ENCODE results near the gene MBNL2.

The MBNL2 gene

GRCh38 chr13:97379386-97379785 lies 157.3 kb downstream of the MBNL2 start:
- Histone ChIP-seq H3K36me3 (ENCODE audit: insufficient read depth) (no peaks in the 10 kb centered on the region), H3K9ac (no peak overlapping the region), H3K4me1 (ENCODE audit: low read depth, poor library complexity, severe bottlenecking) (no peaks in the 10 kb centered on the region), H3K4me3 (IDR thresholded peaks at IDR 0.05; ENCODE audit: insufficient read depth, low read depth, low read length) (no peak overlapping the region), H4K20me1 (ENCODE audit: insufficient read depth) (no peaks in the 10 kb centered on the region), H2AFZ (ENCODE audit: low read depth) (no peak overlapping the region), H3K4me2 (no peak overlapping the region), H3K27ac (no peak overlapping the region), H3K79me2 (ENCODE audit: insufficient read depth, low read depth) (no peaks in the 10 kb centered on the region), H3K27me3 (ENCODE audit: insufficient read depth, low read depth) (no peaks in the 10 kb centered on the region)
- no peak for TF ChIP-seq CTCF (conservative IDR thresholded peaks at IDR 0.05; ENCODE audit: low read depth, low read length)

- no peaks in the 10 kb centered on the region for H3K4me1 ChIP-seq (ENCODE audit: low read depth, poor library complexity, severe bottlenecking)
- no peak overlapping the region for H3K9ac ChIP-seq
- no peak overlapping the region for H3K4me3 ChIP-seq (IDR thresholded peaks at IDR 0.05; ENCODE audit: insufficient read depth, low read depth, low read length)
- H2AFZ ChIP-seq (ENCODE audit: low read depth), result no peak overlapping the region
- no peak for TF ChIP-seq CTCF (conservative IDR thresholded peaks at IDR 0.05; ENCODE audit: low read depth, low read length)
- no peaks in the 10 kb centered on the region for H3K36me3 ChIP-seq (ENCODE audit: insufficient read depth)
- H3K4me2 ChIP-seq, result no peak overlapping the region
- H3K27me3 ChIP-seq (ENCODE audit: insufficient read depth, low read depth), result no peaks in the 10 kb centered on the region
- no peaks in the 10 kb centered on the region for H3K79me2 ChIP-seq (ENCODE audit: insufficient read depth, low read depth)
- H4K20me1 ChIP-seq (ENCODE audit: insufficient read depth), result no peaks in the 10 kb centered on the region
- H3K27ac ChIP-seq, result no peak overlapping the region
Observed at GRCh38 chr13:97380696-97381095, 158.6 kb downstream of the MBNL2 start.

GRCh38 chr13:97381189-97381588 lies 159.1 kb downstream of the MBNL2 start:
- Histone ChIP-seq H4K20me1 (ENCODE audit: insufficient read depth) (no peaks in the 10 kb centered on the region), H3K36me3 (ENCODE audit: insufficient read depth) (no peaks in the 10 kb centered on the region), H3K27me3 (ENCODE audit: insufficient read depth, low read depth) (no peaks in the 10 kb centered on the region), H2AFZ (ENCODE audit: low read depth) (no peak overlapping the region), H3K4me2 (no peak overlapping the region), H3K27ac (no peak overlapping the region), H3K4me3 (IDR thresholded peaks at IDR 0.05; ENCODE audit: insufficient read depth, low read depth, low read length) (no peak overlapping the region), H3K9ac (no peak overlapping the region), H3K4me1 (ENCODE audit: low read depth, poor library complexity, severe bottlenecking) (no peaks in the 10 kb centered on the region), H3K79me2 (ENCODE audit: insufficient read depth, low read depth) (no peaks in the 10 kb centered on the region)
- no peak for TF ChIP-seq CTCF (conservative IDR thresholded peaks at IDR 0.05; ENCODE audit: low read depth, low read length)

- Histone ChIP-seq H4K20me1 (ENCODE audit: insufficient read depth) (no peaks in the 10 kb centered on the region), H3K79me2 (ENCODE audit: insufficient read depth, low read depth) (no peaks in the 10 kb centered on the region), H3K4me1 (ENCODE audit: low read depth, poor library complexity, severe bottlenecking) (no peaks in the 10 kb centered on the region), H3K4me2 (no peak overlapping the region), H3K9ac (no peak overlapping the region), H3K27me3 (ENCODE audit: insufficient read depth, low read depth) (no peaks in the 10 kb centered on the region), H2AFZ (ENCODE audit: low read depth) (no peak overlapping the region), H3K4me3 (IDR thresholded peaks at IDR 0.05; ENCODE audit: insufficient read depth, low read depth, low read length) (no peak overlapping the region), H3K36me3 (ENCODE audit: insufficient read depth) (no peaks in the 10 kb centered on the region), H3K27ac (no peak overlapping the region)
- no peak for TF ChIP-seq CTCF (conservative IDR thresholded peaks at IDR 0.05; ENCODE audit: low read depth, low read length)
Observed at GRCh38 chr13:97382276-97382675, 160.1 kb downstream of the MBNL2 start.

GRCh38 chr13:97384371-97384770 lies 162.2 kb downstream of the MBNL2 start:
- Histone ChIP-seq H4K20me1 (ENCODE audit: insufficient read depth) (no peaks in the 10 kb centered on the region), H3K4me3 (IDR thresholded peaks at IDR 0.05; ENCODE audit: insufficient read depth, low read depth, low read length) (no peak overlapping the region), H2AFZ (ENCODE audit: low read depth) (no peak overlapping the region), H3K36me3 (ENCODE audit: insufficient read depth) (no peaks in the 10 kb centered on the region), H3K27ac (no peak overlapping the region), H3K9ac (no peak overlapping the region), H3K27me3 (ENCODE audit: insufficient read depth, low read depth) (no peaks in the 10 kb centered on the region), H3K4me2 (no peak overlapping the region), H3K79me2 (ENCODE audit: insufficient read depth, low read depth) (no peaks in the 10 kb centered on the region), H3K4me1 (ENCODE audit: low read depth, poor library complexity, severe bottlenecking) (no peaks in the 10 kb centered on the region)
- no peak for TF ChIP-seq CTCF (conservative IDR thresholded peaks at IDR 0.05; ENCODE audit: low read depth, low read length)

Data from KMS-11 (cell line).